ENCODE data around the gene AP5B1.

Gene AP5B1

GRCh38 chr11:65796726-65797601 lies 16.2 kb upstream of the AP5B1 start:
- no peak for TF ChIP-seq CTCF (IDR thresholded peaks at IDR 0.05)
- no peaks in the 10 kb centered on the region for H3K36me3 Mint-ChIP-seq (ENCODE audit: low read depth)
- peaks cover 30% of the 10 kb centered on the region for H3K4me1 Mint-ChIP-seq
- H3K27me3 Mint-ChIP-seq (ENCODE audit: low read depth, poor library complexity) = peaks cover 20% of the 10 kb centered on the region
- H3K9me3 Mint-ChIP-seq = no peaks in the 10 kb centered on the region
- H3K27ac Mint-ChIP-seq = peak overlapping the region; percentile 20
- no peak for DNase-seq
- no peak overlapping the region for H3K4me3 Mint-ChIP-seq

- no peak overlapping the region for H3K27ac Mint-ChIP-seq
- H3K4me3 Mint-ChIP-seq = no peak overlapping the region
- H3K27me3 Mint-ChIP-seq (ENCODE audit: low read depth, poor library complexity) = peaks cover 20% of the 10 kb centered on the region
- H3K9me3 Mint-ChIP-seq = no peaks in the 10 kb centered on the region
- no peak for TF ChIP-seq CTCF (IDR thresholded peaks at IDR 0.05)
- peaks cover 30% of the 10 kb centered on the region for H3K4me1 Mint-ChIP-seq
- H3K36me3 Mint-ChIP-seq (ENCODE audit: low read depth) = no peaks in the 10 kb centered on the region
- no peak for DNase-seq
These were observed 14.1 kb upstream of the AP5B1 start for GRCh38 chr11:65794570-65795510.

- no peak for DNase-seq
- Mint-ChIP-seq H3K27me3 (ENCODE audit: low read depth, poor library complexity) (peaks cover 30% of the 10 kb centered on the region), H3K36me3 (ENCODE audit: low read depth) (no peaks in the 10 kb centered on the region), H3K27ac (no peak overlapping the region), H3K9me3 (no peaks in the 10 kb centered on the region), H3K4me1 (peaks cover 37% of the 10 kb centered on the region), H3K4me3 (no peak overlapping the region)
- no peak for TF ChIP-seq CTCF (IDR thresholded peaks at IDR 0.05)
These were observed 13.0 kb upstream of the AP5B1 start for GRCh38 chr11:65793625-65794400.

- Mint-ChIP-seq H3K27ac (no peak overlapping the region), H3K27me3 (ENCODE audit: low read depth, poor library complexity) (peaks cover 36% of the 10 kb centered on the region), H3K9me3 (no peaks in the 10 kb centered on the region), H3K36me3 (ENCODE audit: low read depth) (no peaks in the 10 kb centered on the region), H3K4me3 (no peak overlapping the region), H3K4me1 (peaks cover 42% of the 10 kb centered on the region)
- no peak for TF ChIP-seq CTCF (IDR thresholded peaks at IDR 0.05)
- no peak for DNase-seq
These were observed 12.4 kb upstream of the AP5B1 start for GRCh38 chr11:65793144-65793581.

GRCh38 chr11:65792456-65792855 lies 11.7 kb upstream of the AP5B1 start:
- Mint-ChIP-seq H3K9me3 (no peaks in the 10 kb centered on the region), H3K27ac (no peak overlapping the region), H3K4me1 (peaks cover 45% of the 10 kb centered on the region), H3K36me3 (ENCODE audit: low read depth) (no peaks in the 10 kb centered on the region), H3K4me3 (no peak overlapping the region), H3K27me3 (ENCODE audit: low read depth, poor library complexity) (peaks cover 42% of the 10 kb centered on the region)
- no peak for DNase-seq
- no peak for TF ChIP-seq CTCF (IDR thresholded peaks at IDR 0.05)

Data from nephron progenitor cell (in vitro differentiated cells).